Endothelial cell of umbilical vein (primary cell): ENCODE measurements around the gene IFI35. TPM values are rescaled to one million over a fixed set of nuclear protein-coding genes. Genes with fewer than 3 reads are reported as not detected.

Experiments used
- BruUV-seq: library from RNA; stranded (reverse); fragments of 400-500 nt; replicated peaks from 2 replicates; lab custom pipeline; 2021; lab: Mats Ljungman, UMichigan
- CTCF ChIA-PET: fragments of 300-600, 350-600 bp; sonication (Branson Sonifier 250); formaldehyde crosslinking; loops from one replicate; lab custom pipeline; 2021; ENCODE audit warnings: antibody characterized with exemption, inconsistent platforms; lab: Charles Lee
- POLR2A ChIA-PET: fragments of 300-600, 350-600 bp; sonication (Branson Sonifier 250); formaldehyde crosslinking; loops from one replicate; lab custom pipeline; 2021; ENCODE audit warnings: antibody characterized with exemption, inconsistent platforms; lab: Charles Lee
- DNase-seq: peaks from one replicate; pipeline ENCODE4 v3.0.0-alpha.2; 2011; ENCODE audit warnings: low read depth, low spot score
- FAIRE-seq: peaks from 2 replicates; lab custom pipeline; 2011; peaks lifted over from hg19 to GRCh38; lab: Jason Lieb, UNC
- H2AFZ ChIP-seq: 2 replicates; pipeline ENCODE4 v1.6.0; 2012; ENCODE audit warnings: low read depth, low read length, control low read depth, inconsistent platforms
- H3K27ac ChIP-seq: 2 replicates; pipeline ENCODE4 v1.5.1; 2011; ENCODE audit warnings: low read depth, mild to moderate bottlenecking, control low read depth, low read length, moderate library complexity; ENCODE audit not compliant: insufficient read depth
- H3K27me3 ChIP-seq, 2 experiments: 2 replicates each; pipeline versions ENCODE4 v1.6.0 to v1.6.1; 2011; ENCODE audit warnings: low read length in 2 of 2, mixed read lengths in 1 of 2; ENCODE audit not compliant: control insufficient read depth in 2 of 2, insufficient read depth in 2 of 2
- H3K36me3 ChIP-seq, 2 experiments: 2 replicates in 1 of 2; 3 replicates in 1 of 2; pipeline ENCODE4 v1.5.1; 2011; ENCODE audit warnings: low read length in 2 of 2, mild to moderate bottlenecking in 1 of 2, moderate library complexity in 1 of 2; ENCODE audit not compliant: control insufficient read depth in 2 of 2, insufficient read depth in 2 of 2; ENCODE audit errors: extremely low read depth in 1 of 2
- H3K4me1 ChIP-seq: 3 replicates; pipeline ENCODE4 v1.5.1; 2011; ENCODE audit warnings: mild to moderate bottlenecking, low read length; ENCODE audit not compliant: control insufficient read depth, insufficient read depth; ENCODE audit errors: extremely low read depth
- H3K4me2 ChIP-seq: 2 replicates; pipeline ENCODE4 v1.6.1; 2011; ENCODE audit warnings: low read length, control low read depth, mixed read lengths; ENCODE audit not compliant: insufficient read depth
- H3K4me3 ChIP-seq, 3 experiments: fragments of 200-600 bp in 1 of 3; sonication (generic), shearing (Covaris generic) in 1 of 3; replicated peaks in 1 of 3; 2 replicates each; pipeline ENCODE4 v1.5.1; 2011 to 2016; ENCODE audit warnings: control low read depth in 3 of 3, low read length in 3 of 3, mild to moderate bottlenecking in 2 of 3, inconsistent platforms in 1 of 3, low read depth in 1 of 3, moderate library complexity in 1 of 3; ENCODE audit not compliant: insufficient read depth in 1 of 3
- H3K79me2 ChIP-seq: 2 replicates; pipeline ENCODE4 v1.6.0; 2012; ENCODE audit warnings: low read length, inconsistent platforms; ENCODE audit not compliant: control insufficient read depth, insufficient read depth
- H3K9ac ChIP-seq: replicated peaks from 2 replicates; pipeline ENCODE3; 2011; ENCODE audit warnings: low read length, control low read depth; ENCODE audit not compliant: insufficient read depth; ENCODE audit errors: extremely low read depth
- H3K9me1 ChIP-seq: replicated peaks from 3 replicates; pipeline ENCODE4 v1.6.0; 2011; ENCODE audit warnings: mild to moderate bottlenecking, low read length; ENCODE audit not compliant: control insufficient read depth, insufficient read depth; ENCODE audit errors: extremely low read depth
- H3K9me3 ChIP-seq: replicated peaks from 2 replicates; pipeline ENCODE4 v1.5.1; 2012; ENCODE audit warnings: low read length, inconsistent platforms; ENCODE audit not compliant: control insufficient read depth, insufficient read depth
- H4K20me1 ChIP-seq: replicated peaks from 2 replicates; pipeline ENCODE3; 2011; ENCODE audit warnings: mild to moderate bottlenecking, low read length; ENCODE audit not compliant: control insufficient read depth, insufficient read depth; ENCODE audit errors: extremely low read depth
- CTCF ChIP-seq, 2 donors: IDR thresholded peaks; 1 replicate in 1 of 2; 2 replicates in 1 of 2; pipeline ENCODE4 v1.5.1; 2011; ENCODE audit warnings: low read length in 2 of 2, mild to moderate bottlenecking in 2 of 2, moderate library complexity in 2 of 2, control low read depth in 1 of 2, inconsistent platforms in 1 of 2, low read depth in 1 of 2; ENCODE audit not compliant: insufficient read depth in 1 of 2; ENCODE audit errors: extremely low read depth in 1 of 2
- EZH2 ChIP-seq: IDR thresholded peaks from 2 replicates; pipeline ENCODE4 v1.6.1; 2012; ENCODE audit warnings: borderline replicate concordance, low read depth, mild to moderate bottlenecking, moderate library complexity, low read length, inconsistent platforms; ENCODE audit not compliant: severe bottlenecking
- FOS ChIP-seq: IDR thresholded peaks from 2 replicates; pipeline ENCODE4 v1.6.1; 2011; ENCODE audit warnings: mild to moderate bottlenecking, low read length, moderate library complexity, borderline replicate concordance; ENCODE audit not compliant: insufficient read depth
- GATA2 ChIP-seq: IDR thresholded peaks from 2 replicates; pipeline ENCODE4 v1.7.0; 2011; ENCODE audit warnings: low read depth, mild to moderate bottlenecking, moderate library complexity, mixed read lengths, low read length; ENCODE audit not compliant: insufficient read length, insufficient read depth
- JUN ChIP-seq: IDR thresholded peaks from 2 replicates; pipeline ENCODE4 v1.6.1; 2011; ENCODE audit warnings: borderline replicate concordance, low read depth; ENCODE audit not compliant: insufficient read length, insufficient read depth
- MYC ChIP-seq: IDR thresholded peaks from one replicate; pipeline ENCODE4 v1.6.1; 2011; ENCODE audit warnings: mild to moderate bottlenecking, low read depth, low read length
- POLR2A ChIP-seq: IDR thresholded peaks from 2 replicates; pipeline ENCODE4 v1.6.1; 2012; ENCODE audit warnings: low read depth, mild to moderate bottlenecking, control low read depth, low read length
- POLR2AphosphoS5 ChIP-seq: IDR thresholded peaks from 2 replicates; pipeline ENCODE4 v1.6.1; 2012; ENCODE audit warnings: low read depth, mild to moderate bottlenecking, control low read depth, low read length, moderate library complexity; ENCODE audit not compliant: insufficient read depth
- dilution Hi-C: fragments of 300-500 bp; cut with MboI; formaldehyde crosslinking; loops from one replicate; pipeline ENCODE4 v1.15.0; 2019; ENCODE audit warnings: low sequenced_read_pairs; ENCODE audit not compliant: extremely low pct_ligation_motif_present
- intact Hi-C: fragments of 100-400 bp; cut with micrococcal nuclease; formaldehyde crosslinking; loops from one replicate; pipeline ENCODE4 v1.10.0; 2022
- polyA plus RNA-seq, 4 experiments: library from polyadenylated mRNA; depleted of rRNA in 3 of 4; stranded (reverse) in 3 of 4; unstranded in 1 of 4; fragments of >200 nt; gene quantifications; 2 replicates each; pipeline versions ENCODE4 v1.2.1 to v1.2.3, GENCODE V29; 2011 to 2012; ENCODE audit warnings: missing spikeins in 1 of 4
- total RNA-seq: library from RNA; stranded (reverse); gene quantifications from 2 replicates; pipeline ENCODE4 v1.2.3, GENCODE V29; 2021
- TF ChIP-seq, protein P1 (sequence below): IDR thresholded peaks from 2 replicates; pipeline ENCODE4 v1.6.1; 2011; ENCODE audit not compliant: insufficient read depth, insufficient read length

The IFI35 gene
- total and polyA plus RNA-seq, 2 donors (not counting 3 experiments of a cell fraction or from before 2014, with no cell fraction given): 11.1 to 22.5 TPM

DNA sequence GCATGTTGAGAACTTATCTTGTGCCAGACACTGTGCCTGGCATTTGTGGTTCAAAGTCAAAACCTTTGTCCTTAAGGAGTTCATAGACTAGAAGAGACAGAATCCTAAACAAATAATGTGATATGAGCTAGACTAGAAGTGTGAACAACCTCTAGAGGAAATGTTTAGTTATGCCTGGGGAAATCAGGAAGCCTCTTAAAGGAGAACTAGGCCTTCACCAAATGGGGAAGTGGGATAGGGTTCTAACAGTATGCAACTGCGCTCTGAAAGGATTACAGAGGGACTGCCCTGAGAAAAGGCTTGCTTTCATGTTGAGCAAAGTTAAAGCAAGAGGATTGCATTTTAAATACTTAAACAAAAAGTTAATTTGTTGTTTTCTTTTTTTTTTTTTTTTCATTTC lies 21.4 kb upstream of the IFI35 start:
- BruUV-seq: no TSS peak
- Histone ChIP-seq H3K79me2 (peaks cover 16% of the 10 kb centered on the region), H4K20me1 (no peaks in the 10 kb centered on the region), H3K9me1 (no peaks in the 10 kb centered on the region), H3K4me3 (no peak overlapping the region), H3K27me3 (no peaks in the 10 kb centered on the region), H3K4me2 (peak overlapping the region; percentile 23), H3K9me3 (no peaks in the 10 kb centered on the region), H3K36me3 (peaks cover 8 to 10% of the 10 kb centered on the region in 2 experiments), H3K4me1 (peaks cover 21% of the 10 kb centered on the region), H3K27ac (peak overlapping the region; percentile 68), H3K9ac (no peak overlapping the region), H2AFZ (peak overlapping the region; percentile 20)
- DNase-seq (peak; percentile 62), FAIRE-seq (peak; percentile 58)
- ChIA-PET POLR2A (interaction anchor here (1.4 kb wide), 1 partner anchor 13 kb away, joined by 3 read pairs; the partner anchor contains the start of gene RPL27), CTCF (interaction anchor here (0.6 to 3.9 kb wide), 2 partner anchors 13 to 56 kb away, joined by 3 to 22 read pairs; partner anchors contain the start of gene RPL27)
- intact Hi-C loops (no loop called here), dilution Hi-C loops (no loop called here)
- TF ChIP-seq GATA2 (no peak), JUN (no peak), POLR2AphosphoS5 (no peak), MYC (no peak), CTCF (IDR thresholded peaks at IDR 0.05; ENCODE audit: extremely low read depth in 1 of 2, insufficient read depth in 1 of 2, low read depth in 1 of 2, low read length in 2 of 2) (no peak), POLR2A (no peak), EZH2 (no peak), FOS (no peak)
- TF ChIP-seq, protein P1, sequence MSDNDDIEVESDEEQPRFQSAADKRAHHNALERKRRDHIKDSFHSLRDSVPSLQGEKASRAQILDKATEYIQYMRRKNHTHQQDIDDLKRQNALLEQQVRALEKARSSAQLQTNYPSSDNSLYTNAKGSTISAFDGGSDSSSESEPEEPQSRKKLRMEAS: no peak
